Stimulated activated CD8-positive, alpha-beta memory T cell treated with anti-CD3 and anti-CD28 coated beads, Interleukin-2, amount 100 ng/mL, for 1 hour (primary cell): ENCODE measurements around the gene TBC1D9.

ENCODE experiments used
- DNase-seq, 2 donors: peaks; one replicate each; pipeline ENCODE4 v3.0.0-alpha.2; 2020; ENCODE audit warnings: low read depth in 2 of 2

Gene TBC1D9

GRCh38 chr4:140648716-140649308 is 107.4 kb downstream of the TBC1D9 start:
- no peak for DNase-seq

DNA sequence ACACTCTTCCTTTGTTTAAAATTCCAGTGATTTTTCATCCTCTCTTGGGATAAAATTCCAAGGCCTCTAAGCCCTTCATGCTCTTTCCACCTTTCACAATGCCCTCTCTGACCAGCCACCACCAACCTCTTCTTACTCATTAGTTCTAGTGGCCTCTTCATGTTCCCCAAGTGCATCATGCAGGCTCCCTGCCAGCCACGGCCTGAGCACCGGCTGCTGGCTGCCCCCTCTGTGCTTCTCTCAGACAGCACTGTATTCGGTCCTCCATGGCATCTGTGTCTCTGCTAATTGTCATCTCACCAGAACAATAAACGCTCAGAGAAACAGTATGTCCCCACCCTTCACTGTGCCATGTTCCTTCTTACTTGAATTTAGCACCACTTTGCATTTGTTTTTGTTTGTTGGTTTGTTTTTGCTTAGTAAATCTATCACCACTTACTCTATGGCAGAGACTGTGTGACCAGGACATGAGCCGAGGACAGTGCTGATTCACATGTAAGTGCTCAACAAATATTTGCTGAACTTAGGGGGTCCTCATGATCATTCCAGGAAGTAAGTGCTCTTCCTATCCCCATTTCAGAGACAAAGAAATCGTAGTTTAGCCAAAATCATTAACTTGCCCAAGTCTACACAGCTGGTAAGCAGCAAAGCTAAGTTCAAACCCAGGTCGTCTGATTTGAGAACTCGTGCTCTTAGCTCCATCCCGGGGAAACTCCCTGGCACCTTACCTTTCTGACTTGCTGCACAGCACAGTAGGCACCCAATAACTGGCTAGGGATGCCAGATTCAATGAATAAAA is 110.4 kb downstream of the TBC1D9 start:
- DNase-seq, result no peak

GRCh38 chr4:140645196-140645595 is 111.0 kb downstream of the TBC1D9 start:
- DNase-seq, result no peak

GRCh38 chr4:140644470-140645185 is 111.6 kb downstream of the TBC1D9 start:
- no peak for DNase-seq

DNA sequence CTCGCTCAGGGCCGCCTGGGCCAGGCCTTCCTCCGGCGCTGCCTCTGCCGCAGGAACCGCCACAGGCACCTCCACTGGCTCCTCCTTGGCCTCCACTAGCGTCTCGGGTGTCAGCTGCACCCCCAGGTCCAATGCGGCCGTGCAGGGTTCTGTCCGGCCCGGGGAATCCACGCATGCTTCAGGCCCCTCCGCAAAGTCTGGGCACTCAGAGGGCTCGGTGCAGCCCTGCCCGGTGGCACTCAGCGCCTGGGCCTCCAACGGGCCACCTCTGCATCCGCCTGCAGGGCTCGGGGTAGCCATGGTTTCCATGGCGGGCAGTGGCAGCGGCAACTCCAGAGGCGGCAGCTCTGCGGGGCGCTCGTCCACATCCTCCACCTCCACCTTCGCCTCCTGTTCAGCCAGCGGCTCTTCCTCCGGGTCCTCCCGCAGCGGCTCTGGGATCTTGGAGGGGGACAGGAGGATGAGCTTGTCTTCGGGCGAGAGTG is 112.6 kb downstream of the TBC1D9 start:
- no peak for DNase-seq

GRCh38 chr4:140642674-140643437 is 113.3 kb downstream of the TBC1D9 start:
- no peak for DNase-seq

DNA sequence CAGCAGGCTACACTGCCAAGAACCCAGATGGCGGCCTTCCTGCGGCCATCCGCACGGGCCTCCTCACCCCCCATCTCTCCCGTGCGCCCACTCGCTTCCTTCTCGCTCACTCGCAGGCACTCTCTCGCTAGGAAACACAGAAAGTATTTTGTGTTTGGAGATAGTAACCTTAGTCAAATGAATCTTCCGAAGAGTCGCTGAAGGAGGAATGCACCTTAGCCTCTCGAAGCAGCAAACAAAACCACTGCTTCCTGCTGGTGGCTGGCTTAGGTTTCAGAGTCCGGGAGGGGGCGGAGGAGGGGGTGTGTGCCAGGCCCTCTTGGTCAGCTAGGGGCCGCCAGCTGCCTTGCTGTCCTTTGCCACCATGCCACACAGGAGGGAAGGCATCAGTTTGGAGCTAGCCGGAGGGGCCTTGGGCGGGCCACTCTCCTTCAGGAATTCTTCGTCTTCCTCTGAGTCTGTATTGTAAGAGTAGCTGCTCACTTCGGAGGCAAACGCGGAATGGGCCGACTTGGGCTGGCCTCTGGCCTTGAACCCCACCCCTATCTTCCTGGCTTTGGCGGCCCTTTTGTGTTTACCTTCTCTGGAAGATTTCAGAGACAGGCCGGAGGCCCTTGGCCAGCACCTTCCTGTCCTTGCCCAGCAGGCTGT is 114.3 kb downstream of the TBC1D9 start:
- DNase-seq, result no peak

- DNase-seq, result no peak
These were observed 115.1 kb downstream of the TBC1D9 start for GRCh38 chr4:140641105-140641555.

- DNase-seq, result no peak
These were observed 115.9 kb downstream of the TBC1D9 start for GRCh38 chr4:140640150-140640748.

DNA sequence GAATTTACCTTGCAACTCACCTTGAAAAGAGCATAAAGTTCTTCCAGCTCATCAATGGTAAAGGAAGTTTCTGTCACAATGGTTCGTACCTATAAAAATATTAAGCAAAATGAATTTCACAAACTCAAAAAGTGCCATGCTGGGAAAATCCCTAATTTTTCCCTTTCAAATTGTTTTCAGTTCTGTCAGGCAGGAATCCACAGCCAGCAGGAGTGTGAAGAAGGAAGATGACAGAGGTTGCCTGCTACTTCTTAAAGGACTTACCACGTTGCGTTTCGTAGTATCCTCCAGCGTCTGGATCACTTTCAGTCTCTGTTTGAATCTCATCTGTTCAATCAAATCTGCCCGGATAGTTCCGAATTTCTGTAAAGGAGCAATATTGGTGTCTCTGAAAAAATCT is 117.1 kb downstream of the TBC1D9 start:
- DNase-seq, result no peak

DNA sequence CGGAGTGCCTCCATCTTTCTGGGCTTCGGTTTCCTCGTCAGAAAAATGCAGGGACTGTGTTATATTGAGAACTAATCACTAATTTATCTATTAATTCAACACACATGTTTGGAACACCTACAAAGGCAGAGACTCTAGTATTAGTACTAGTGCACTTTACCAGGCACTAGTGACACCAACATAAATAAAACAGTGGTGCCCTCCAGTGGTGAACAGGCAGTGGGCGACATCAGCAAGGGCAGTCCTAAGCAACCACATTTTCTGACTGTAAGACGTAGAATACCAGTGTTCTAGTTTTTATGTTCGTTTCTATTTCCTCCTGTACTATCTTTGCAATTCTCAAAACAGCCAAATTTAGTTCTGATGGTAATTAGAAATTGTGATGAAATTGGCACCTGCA is 118.3 kb downstream of the TBC1D9 start:
- no peak for DNase-seq

- no peak for DNase-seq
These were observed 120.6 kb downstream of the TBC1D9 start for GRCh38 chr4:140635606-140636005.

GRCh38 chr4:140633951-140634350 is 122.2 kb downstream of the TBC1D9 start:
- DNase-seq, result no peak

- DNase-seq, result no peak
These were observed 123.1 kb downstream of the TBC1D9 start for GRCh38 chr4:140633124-140633523.

GRCh38 chr4:140630246-140630645 is 125.9 kb downstream of the TBC1D9 start:
- no peak for DNase-seq

DNA sequence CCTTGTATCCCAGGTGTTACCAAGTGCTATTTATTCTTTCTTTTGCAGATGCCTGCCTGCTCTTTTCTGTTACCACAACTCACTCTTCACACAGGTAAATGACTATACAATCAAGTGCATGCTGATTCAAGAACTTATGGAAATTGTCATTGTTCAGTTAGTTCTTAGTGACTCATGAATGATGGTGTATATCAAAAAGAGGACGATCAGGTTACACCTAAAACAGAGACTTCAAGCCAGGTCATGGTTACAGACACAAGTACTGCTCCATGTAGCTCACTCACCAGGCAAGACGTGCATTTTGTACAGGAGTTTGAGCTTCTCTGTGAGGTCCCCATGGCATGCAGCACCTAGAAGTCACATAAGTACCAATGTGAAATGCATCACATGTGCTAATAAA is 128.2 kb downstream of the TBC1D9 start:
- no peak for DNase-seq

DNA sequence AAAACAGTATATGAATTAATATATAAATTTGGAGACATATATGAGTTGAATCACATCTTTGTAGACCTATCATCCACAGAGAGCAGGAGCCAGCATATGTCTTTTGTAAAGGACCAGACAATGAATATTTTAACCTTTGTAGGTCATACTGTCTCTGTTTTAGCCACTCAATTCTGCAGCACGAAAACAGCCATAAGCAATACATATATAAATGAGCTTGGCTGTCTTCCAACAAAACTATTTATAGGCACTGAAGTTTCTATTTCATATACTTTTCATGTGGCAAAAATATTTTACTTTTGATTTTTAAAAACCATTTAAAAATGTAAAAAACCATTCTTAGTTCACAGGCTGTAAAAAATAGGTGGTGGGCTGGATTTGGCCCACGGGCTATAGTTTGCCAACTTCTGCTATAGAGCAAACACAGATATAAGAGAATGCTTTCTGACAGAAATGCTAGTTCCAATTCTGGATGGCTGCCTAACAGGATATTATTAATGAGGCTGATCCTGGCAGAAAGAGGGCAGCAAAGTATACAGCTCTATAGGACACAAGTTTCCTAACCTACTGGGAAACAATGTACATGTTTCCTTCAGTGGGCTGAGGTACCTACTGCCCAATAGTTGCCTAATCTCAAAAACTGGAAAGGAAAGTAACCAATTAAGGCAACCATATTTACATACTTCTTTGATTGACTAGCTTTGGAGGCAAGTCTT is 129.4 kb downstream of the TBC1D9 start:
- no peak for DNase-seq

- no peak for DNase-seq
These were observed 133.7 kb downstream of the TBC1D9 start for GRCh38 chr4:140622333-140622958.

DNA sequence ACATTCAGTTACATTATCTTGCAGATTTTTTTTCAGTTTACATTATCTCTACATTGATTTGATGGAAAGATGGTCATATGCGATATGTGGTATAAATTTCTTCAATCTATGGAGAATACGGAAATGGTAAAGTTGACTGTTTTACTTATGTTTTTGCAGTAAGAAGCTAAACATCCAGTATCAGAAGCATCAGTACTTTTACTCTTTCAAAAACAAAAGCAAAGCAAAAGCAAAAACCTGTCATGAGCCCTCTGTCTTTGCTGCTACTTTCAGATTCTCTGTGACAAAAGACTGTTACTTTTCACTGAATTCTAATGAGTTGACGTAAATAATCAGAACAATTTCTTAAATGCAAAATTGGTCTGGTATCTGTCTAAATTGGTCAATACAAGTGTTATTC is 135.0 kb downstream of the TBC1D9 start:
- DNase-seq, result no peak
